Measurements from ENCODE around the gene TLN1. TPM values are rescaled to one million over a fixed set of nuclear protein-coding genes. Genes with fewer than 3 reads are reported as not detected.

Gene TLN1
- polyA plus RNA-seq, 1 donor = 117 TPM

DNA sequence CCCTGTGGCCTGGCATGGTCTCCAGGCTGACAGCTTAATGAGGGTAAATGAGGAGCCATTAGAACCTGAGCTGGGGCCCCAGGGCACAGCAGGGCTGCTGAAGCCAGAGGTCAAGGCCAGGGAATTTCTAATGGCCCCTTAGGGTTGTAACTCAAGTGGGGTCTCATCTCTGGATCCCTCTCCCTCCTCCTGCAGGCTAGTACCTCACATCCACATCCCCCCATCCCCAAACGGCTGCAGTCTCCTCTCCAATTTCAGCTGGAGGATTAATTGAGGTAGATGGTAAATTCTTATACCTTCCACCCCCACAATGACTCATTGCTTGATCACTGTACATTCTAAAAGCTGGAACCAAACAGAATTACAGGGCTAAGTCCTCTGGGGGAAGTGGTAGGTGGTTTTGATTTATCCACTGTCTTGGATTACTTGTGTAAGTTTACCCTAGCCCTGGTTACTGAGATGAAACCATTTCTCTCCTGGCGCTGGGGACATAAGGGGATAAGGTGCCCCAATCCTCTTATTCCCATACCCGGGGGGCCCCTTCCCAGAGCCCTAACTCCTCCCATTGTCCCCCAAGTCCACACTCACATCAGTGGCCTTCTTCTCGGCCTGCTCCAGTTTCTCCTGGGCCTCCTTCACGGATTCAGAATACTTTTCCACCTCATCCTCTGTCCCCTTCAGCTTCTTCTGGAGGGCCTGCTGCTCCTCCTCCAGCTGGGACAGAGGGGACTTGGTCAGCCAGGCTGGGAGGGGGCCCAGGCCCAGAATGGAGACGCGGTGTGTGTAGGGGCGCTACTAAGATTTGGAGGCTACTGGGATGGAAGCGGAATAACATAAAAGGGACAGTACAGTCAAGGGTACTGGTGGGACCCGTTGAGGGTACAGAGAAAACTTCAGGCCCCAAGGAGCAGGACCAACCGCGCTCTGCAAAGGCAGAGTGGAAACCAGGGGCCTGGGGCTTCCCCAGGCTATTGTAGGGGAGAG is 43.1 kb downstream of the TLN1 start:
- peaks cover 9% of the 10 kb centered on the region for H3K9me3 ChIP-seq (ENCODE audit: control insufficient read depth, low read depth, low read length)
- peak overlapping the region; percentile 64 for H3K27ac ChIP-seq (ENCODE audit: low read length)
- peaks cover 2% of the 10 kb centered on the region for H3K27me3 ChIP-seq (ENCODE audit: control insufficient read depth, insufficient read depth, low read length)
- DNase-seq = peak in 1 of 2 donors; percentile 32
- peaks cover 19% of the 10 kb centered on the region for H3K36me3 ChIP-seq (ENCODE audit: control insufficient read depth, insufficient read depth, low read length)
- H3K4me1 ChIP-seq (ENCODE audit: control insufficient read depth, insufficient read depth, low read length) = peaks cover 17% of the 10 kb centered on the region
- WGBS (ENCODE audit: insufficient coverage, low lambda C conversion rate) = 60% methylated on average over 1 of the region's 12 CpGs
- H3K4me3 ChIP-seq (ENCODE audit: low read length) = peak overlapping the region; percentile 78

DNA sequence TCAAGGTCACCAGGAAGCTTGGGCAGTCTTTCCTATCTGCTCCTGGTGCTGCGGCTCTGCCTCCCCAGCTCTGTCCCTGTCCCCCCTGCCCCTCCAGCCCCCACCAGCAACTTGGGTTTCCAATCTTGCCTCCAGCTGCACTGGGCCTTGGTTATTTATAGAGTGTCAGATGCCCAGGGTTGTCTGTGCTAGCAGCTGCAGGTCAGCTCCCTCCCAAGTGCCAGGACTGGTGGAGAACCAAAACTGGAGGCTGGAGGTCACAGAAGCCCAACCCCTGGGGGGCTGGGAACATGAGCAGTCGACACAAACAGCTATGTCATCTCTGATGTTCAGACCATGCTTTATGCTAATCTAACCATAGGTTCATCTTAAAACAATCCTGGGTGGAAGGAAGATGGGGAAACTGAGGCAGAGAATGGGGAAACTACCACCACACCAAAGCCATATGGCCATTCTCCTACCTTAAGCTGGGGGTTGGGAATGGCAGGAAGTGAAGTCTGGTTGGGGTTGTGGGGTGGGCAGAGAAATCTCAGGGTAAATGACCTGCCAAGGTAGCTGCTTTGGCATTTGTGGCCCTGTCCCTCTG is 43.9 kb downstream of the TLN1 start:
- Histone ChIP-seq H3K9me3 (ENCODE audit: control insufficient read depth, low read depth, low read length) (peaks cover 9% of the 10 kb centered on the region), H3K4me1 (ENCODE audit: control insufficient read depth, insufficient read depth, low read length) (peaks cover 17% of the 10 kb centered on the region), H3K27me3 (ENCODE audit: control insufficient read depth, insufficient read depth, low read length) (peaks cover 2% of the 10 kb centered on the region), H3K4me3 (ENCODE audit: low read length) (peak overlapping the region; percentile 78), H3K36me3 (ENCODE audit: control insufficient read depth, insufficient read depth, low read length) (peaks cover 26% of the 10 kb centered on the region), H3K27ac (ENCODE audit: low read length) (peak overlapping the region; percentile 34)
- DNase-seq = no peak
- WGBS (ENCODE audit: insufficient coverage, low lambda C conversion rate) = no CpG with 5 or more reads among the region's 2 CpGs

DNA sequence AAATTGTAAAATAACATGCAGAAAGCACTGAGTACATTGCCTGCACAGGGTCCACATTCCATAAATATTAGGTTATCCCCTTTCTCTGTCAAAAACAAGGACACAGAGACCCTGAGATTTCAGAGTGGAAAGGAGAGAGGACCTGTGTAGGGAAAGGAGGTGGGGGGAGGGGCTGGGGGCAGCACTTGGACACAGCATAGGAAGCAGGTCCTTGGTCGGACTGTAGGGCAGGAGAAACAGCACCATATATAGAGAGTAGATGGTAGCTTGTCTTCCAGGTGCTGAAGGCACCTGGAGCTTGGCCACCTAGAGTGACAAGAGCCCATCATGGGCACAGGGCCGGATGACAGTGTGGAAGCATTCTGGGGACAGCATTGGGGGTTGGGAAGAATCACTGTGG is 44.7 kb downstream of the TLN1 start:
- H3K36me3 ChIP-seq (ENCODE audit: control insufficient read depth, insufficient read depth, low read length) = peaks cover 33% of the 10 kb centered on the region
- peak overlapping the region; percentile 8 for H3K27ac ChIP-seq (ENCODE audit: low read length)
- WGBS (ENCODE audit: insufficient coverage, low lambda C conversion rate) = no CpG with 5 or more reads among the region's 2 CpGs
- peaks cover 2% of the 10 kb centered on the region for H3K27me3 ChIP-seq (ENCODE audit: control insufficient read depth, insufficient read depth, low read length)
- H3K9me3 ChIP-seq (ENCODE audit: control insufficient read depth, low read depth, low read length) = peaks cover 9% of the 10 kb centered on the region
- DNase-seq = no peak
- H3K4me3 ChIP-seq (ENCODE audit: low read length) = peak overlapping the region; percentile 3
- H3K4me1 ChIP-seq (ENCODE audit: control insufficient read depth, insufficient read depth, low read length) = peaks cover 17% of the 10 kb centered on the region

GRCh38 chr9:35686222-35687203 is 45.5 kb downstream of the TLN1 start:
- peaks cover 17% of the 10 kb centered on the region for H3K4me1 ChIP-seq (ENCODE audit: control insufficient read depth, insufficient read depth, low read length)
- WGBS (ENCODE audit: insufficient coverage, low lambda C conversion rate) = 100% methylated on average over 1 of the region's 11 CpGs
- H3K36me3 ChIP-seq (ENCODE audit: control insufficient read depth, insufficient read depth, low read length) = peaks cover 38% of the 10 kb centered on the region
- H3K27ac ChIP-seq (ENCODE audit: low read length) = no peak overlapping the region
- peak overlapping the region; percentile 13 for H3K4me3 ChIP-seq (ENCODE audit: low read length)
- DNase-seq = no peak
- H3K9me3 ChIP-seq (ENCODE audit: control insufficient read depth, low read depth, low read length) = peaks cover 9% of the 10 kb centered on the region
- H3K27me3 ChIP-seq (ENCODE audit: control insufficient read depth, insufficient read depth, low read length) = peaks cover 2% of the 10 kb centered on the region

DNA sequence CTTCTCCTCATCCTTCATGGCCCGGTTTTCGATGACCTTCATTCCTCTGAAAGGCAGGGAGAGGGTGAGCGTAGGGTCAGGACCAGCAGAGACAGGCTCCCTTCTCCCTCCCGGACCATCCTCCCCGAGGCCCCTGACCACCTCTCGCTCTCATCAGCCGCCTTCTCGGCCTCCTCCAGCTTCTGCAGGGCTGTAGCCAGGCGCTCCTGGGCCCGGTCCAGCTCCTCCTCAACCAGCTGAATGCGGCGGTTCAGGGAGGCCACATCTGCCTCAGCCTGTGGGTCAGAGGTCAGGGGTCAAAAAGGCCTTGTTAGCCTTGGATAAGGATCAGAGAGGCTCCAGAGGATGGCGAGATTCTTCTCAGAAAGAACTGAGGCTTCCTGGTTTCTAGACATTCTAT is 46.5 kb downstream of the TLN1 start:
- peaks cover 38% of the 10 kb centered on the region for H3K36me3 ChIP-seq (ENCODE audit: control insufficient read depth, insufficient read depth, low read length)
- H3K9me3 ChIP-seq (ENCODE audit: control insufficient read depth, low read depth, low read length) = peaks cover 9% of the 10 kb centered on the region
- no peak overlapping the region for H3K27ac ChIP-seq (ENCODE audit: low read length)
- no peak overlapping the region for H3K4me3 ChIP-seq (ENCODE audit: low read length)
- H3K27me3 ChIP-seq (ENCODE audit: control insufficient read depth, insufficient read depth, low read length) = peaks cover 2% of the 10 kb centered on the region
- no CpG with 5 or more reads among the region's 13 CpGs for WGBS (ENCODE audit: insufficient coverage, low lambda C conversion rate)
- no peak for DNase-seq
- peaks cover 13% of the 10 kb centered on the region for H3K4me1 ChIP-seq (ENCODE audit: control insufficient read depth, insufficient read depth, low read length)

GRCh38 chr9:35684921-35685320 is 47.1 kb downstream of the TLN1 start:
- Histone ChIP-seq H3K4me3 (ENCODE audit: low read length) (no peak overlapping the region), H3K9me3 (ENCODE audit: control insufficient read depth, low read depth, low read length) (peaks cover 9% of the 10 kb centered on the region), H3K4me1 (ENCODE audit: control insufficient read depth, insufficient read depth, low read length) (peaks cover 10% of the 10 kb centered on the region), H3K27ac (ENCODE audit: low read length) (no peak overlapping the region), H3K27me3 (ENCODE audit: control insufficient read depth, insufficient read depth, low read length) (no peaks in the 10 kb centered on the region), H3K36me3 (ENCODE audit: control insufficient read depth, insufficient read depth, low read length) (peaks cover 38% of the 10 kb centered on the region)
- no peak for DNase-seq
- WGBS (ENCODE audit: insufficient coverage, low lambda C conversion rate) = no CpG with 5 or more reads among the region's 10 CpGs

- H3K4me3 ChIP-seq (ENCODE audit: low read length) = no peak overlapping the region
- peaks cover 38% of the 10 kb centered on the region for H3K36me3 ChIP-seq (ENCODE audit: control insufficient read depth, insufficient read depth, low read length)
These were observed 48.7 kb downstream of the TLN1 start for GRCh38 chr9:35683323-35683722.

DNA sequence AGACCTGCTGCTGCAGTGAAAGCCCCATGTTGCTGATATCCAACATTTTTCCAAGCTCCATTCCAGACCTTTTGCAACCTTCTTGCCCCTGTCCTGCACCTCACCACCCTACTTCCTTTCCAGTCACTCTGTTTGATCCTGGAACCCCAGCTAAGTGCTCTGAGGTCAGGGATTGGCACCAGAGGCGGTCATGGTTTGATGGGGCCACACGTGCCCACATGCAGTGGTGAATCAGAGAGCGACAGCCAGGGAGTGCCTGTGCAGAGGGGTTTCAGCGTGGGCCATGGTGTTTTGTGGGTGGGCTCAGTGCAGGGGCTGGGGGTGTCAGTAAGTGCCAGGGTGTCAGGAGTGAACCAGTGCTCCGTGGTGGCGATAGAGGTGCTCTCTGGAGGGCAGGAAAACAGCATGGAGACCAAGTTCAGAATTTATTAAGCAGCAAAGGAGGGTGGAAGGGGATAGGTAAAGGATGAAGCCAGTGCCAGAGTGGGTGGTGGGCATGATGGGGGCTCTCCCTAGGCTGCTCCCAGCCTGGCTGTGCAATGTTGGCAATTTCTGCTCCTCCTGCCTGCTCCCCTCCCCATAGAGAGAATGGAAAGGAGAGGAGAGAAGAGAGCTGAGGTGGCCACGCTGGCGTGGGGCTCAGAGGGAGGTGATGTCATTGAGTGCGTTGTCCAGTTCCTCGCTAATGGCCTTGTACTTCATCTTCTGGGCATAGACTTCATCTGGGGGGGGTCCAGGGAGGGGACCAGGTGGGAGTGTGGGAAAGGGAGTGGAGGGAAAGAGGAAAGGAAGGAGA is 49.3 kb downstream of the TLN1 start:
- H3K9me3 ChIP-seq (ENCODE audit: control insufficient read depth, low read depth, low read length) = peaks cover 6% of the 10 kb centered on the region
- DNase-seq = no peak
- no peak overlapping the region for H3K4me3 ChIP-seq (ENCODE audit: low read length)
- H3K27ac ChIP-seq (ENCODE audit: low read length) = no peak overlapping the region
- no peaks in the 10 kb centered on the region for H3K27me3 ChIP-seq (ENCODE audit: control insufficient read depth, insufficient read depth, low read length)
- no peaks in the 10 kb centered on the region for H3K4me1 ChIP-seq (ENCODE audit: control insufficient read depth, insufficient read depth, low read length)
- peaks cover 38% of the 10 kb centered on the region for H3K36me3 ChIP-seq (ENCODE audit: control insufficient read depth, insufficient read depth, low read length)
- WGBS (ENCODE audit: insufficient coverage, low lambda C conversion rate) = no CpG with 5 or more reads among the region's 10 CpGs

More at GRCh38 chr9:35683323-35683722, 48.7 kb downstream of the TLN1 start:
- no CpG with 5 or more reads among the region's 2 CpGs for WGBS (ENCODE audit: insufficient coverage, low lambda C conversion rate)
- Histone ChIP-seq H3K27me3 (ENCODE audit: control insufficient read depth, insufficient read depth, low read length) (no peaks in the 10 kb centered on the region), H3K9me3 (ENCODE audit: control insufficient read depth, low read depth, low read length) (peaks cover 6% of the 10 kb centered on the region), H3K4me1 (ENCODE audit: control insufficient read depth, insufficient read depth, low read length) (peaks cover 2% of the 10 kb centered on the region), H3K27ac (ENCODE audit: low read length) (no peak overlapping the region)
- DNase-seq = no peak

GRCh38 chr9:35682051-35682450 is 49.9 kb downstream of the TLN1 start:
- H3K9me3 ChIP-seq (ENCODE audit: control insufficient read depth, low read depth, low read length) = peaks cover 6% of the 10 kb centered on the region
- no peaks in the 10 kb centered on the region for H3K27me3 ChIP-seq (ENCODE audit: control insufficient read depth, insufficient read depth, low read length)
- H3K27ac ChIP-seq (ENCODE audit: low read length) = no peak overlapping the region
- peaks cover 38% of the 10 kb centered on the region for H3K36me3 ChIP-seq (ENCODE audit: control insufficient read depth, insufficient read depth, low read length)
- no peaks in the 10 kb centered on the region for H3K4me1 ChIP-seq (ENCODE audit: control insufficient read depth, insufficient read depth, low read length)
- WGBS (ENCODE audit: insufficient coverage, low lambda C conversion rate) = no CpG with 5 or more reads among the region's 6 CpGs
- no peak overlapping the region for H3K4me3 ChIP-seq (ENCODE audit: low read length)
- DNase-seq = no peak
